Fibroblast of peridontal ligament (primary cell): ENCODE measurements around the gene GP1BB.
"Not testable (repeated sequence)": the region's sequence is repeated elsewhere in the genome, so short reads cannot be mapped to it uniquely, and the experiment has no call there.

Experiments
- DNase-seq: peaks from one replicate; pipeline ENCODE4 v3.0.0-alpha.2; 2010; ENCODE audit errors: extremely low read depth

The GP1BB gene

GRCh38 chr22:19714312-19715187, 8.8 kb upstream of the GP1BB start, which contains the start of gene SEPTIN5:
TSS of gene SEPTIN5 (plus strand) at chr22:19714503. CDS start at chr22:19714589, 86 bp downstream.
- DNase-seq: no peak

GRCh38 chr22:19715188-19715930, 8.0 kb upstream of the GP1BB start:
- DNase-seq: no peak

DNA sequence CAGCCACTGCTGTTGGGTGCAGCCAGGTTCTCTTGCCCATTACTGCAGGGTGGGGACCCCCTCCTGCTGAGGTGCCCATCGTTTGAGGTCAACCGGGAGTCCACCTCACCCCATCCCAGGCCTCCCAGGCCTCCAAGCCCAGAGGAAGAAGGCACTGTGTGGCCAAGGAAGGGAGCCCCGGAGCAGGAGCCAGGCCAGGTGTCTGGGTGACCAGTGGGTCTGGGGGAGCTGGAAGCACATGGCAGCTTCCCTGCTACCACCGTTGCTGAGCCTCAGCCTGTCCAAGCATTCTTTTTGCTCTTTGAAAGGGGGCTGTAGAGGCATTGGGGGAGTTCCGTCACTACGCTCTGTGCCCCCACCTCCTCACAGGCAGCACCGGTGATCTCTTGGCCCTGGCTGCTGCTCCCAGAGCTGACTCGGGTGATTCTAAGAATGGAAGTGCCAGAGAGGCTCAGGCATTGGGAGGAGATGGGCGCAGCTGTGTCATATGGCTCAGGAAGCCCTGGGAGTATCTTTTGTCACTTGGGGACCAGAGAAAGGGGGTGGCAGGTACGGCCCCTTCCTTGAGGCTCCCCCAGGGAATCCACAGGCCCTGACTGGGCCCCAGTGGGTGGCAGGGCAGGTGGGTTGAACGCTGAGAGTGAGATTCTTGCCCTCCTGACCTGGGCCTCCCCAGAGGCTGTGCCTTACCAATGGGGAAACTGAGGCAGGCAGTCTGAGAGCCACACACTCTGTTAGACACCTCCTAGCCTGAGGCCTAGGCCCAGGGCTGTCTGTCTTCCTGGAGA, 7.1 kb upstream of the GP1BB start:
- DNase-seq: no peak

- DNase-seq: no peak
Measured at GRCh38 chr22:19716829-19717105, 6.6 kb upstream of the GP1BB start.

- no peak for DNase-seq
Measured at GRCh38 chr22:19717181-19717580, 6.2 kb upstream of the GP1BB start.

DNA sequence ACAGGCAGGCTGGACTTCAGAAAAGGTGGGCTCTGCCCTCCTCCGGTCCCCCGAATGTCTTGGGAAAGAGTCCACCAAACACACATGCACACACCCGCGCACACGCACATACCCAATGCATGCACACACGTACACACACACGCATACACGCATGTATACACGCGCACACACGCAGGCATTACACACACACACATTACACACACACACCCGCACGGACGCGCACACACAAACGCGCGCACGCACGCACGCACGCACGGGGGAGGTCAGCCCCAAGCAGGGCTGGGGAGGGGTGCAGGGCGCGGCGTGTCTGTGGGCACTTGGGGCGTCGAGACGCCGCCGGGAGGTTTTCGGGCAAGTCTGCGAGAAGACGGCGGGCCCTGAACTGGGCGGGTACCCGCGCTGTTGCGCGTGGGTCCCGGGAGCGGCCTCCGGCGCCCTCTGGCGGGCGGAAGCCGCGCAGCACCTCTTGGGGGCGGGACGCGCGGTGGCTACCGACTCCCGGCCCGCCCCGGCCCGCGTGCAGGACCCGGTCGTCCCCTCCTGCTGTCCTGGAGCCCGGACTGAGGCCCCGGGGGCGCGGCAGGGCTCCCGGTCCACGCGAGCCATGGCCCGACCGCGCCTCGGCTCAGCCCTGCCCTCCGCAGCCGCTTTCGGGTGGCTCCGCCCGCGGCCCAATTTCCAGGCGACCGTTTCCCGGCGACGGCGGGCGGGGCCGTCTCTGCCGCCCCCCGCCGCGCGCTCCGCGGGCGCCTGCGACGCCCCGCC, 5.5 kb upstream of the GP1BB start:
- peak; percentile 53 for DNase-seq

DNA sequence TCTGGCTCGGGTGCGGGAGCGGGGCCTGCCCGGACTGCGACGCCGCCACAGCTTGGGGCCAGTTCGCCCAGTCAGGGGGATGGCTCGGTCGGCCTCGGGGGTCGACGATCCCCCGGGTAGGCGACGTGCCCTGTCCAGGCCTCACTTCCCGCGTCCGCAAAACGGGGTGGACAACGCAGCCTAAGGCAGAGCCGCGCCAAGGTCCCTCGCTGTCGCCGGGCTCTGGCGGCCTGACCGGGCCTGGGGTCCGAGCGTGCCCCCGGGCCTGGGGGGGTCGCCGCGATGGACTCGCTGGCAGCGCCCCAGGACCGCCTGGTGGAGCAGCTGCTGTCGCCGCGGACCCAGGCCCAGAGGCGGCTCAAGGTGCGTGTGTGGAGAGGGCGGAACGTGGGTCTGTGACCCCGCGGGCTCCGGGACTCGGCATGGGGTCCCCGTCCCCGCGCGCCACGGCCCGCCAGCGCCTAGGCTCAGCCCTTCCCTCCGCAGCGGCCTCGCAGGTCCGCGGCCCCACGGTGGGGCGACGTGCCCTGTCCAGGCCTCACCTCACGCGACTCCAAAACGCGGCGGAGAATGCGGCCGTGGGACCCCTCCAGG, 4.8 kb upstream of the GP1BB start:
- DNase-seq: no peak

- no peak for DNase-seq
Measured at GRCh38 chr22:19719050-19719482, 4.3 kb upstream of the GP1BB start.

- DNase-seq: no peak
Measured at GRCh38 chr22:19719488-19720021, 3.8 kb upstream of the GP1BB start.

DNA sequence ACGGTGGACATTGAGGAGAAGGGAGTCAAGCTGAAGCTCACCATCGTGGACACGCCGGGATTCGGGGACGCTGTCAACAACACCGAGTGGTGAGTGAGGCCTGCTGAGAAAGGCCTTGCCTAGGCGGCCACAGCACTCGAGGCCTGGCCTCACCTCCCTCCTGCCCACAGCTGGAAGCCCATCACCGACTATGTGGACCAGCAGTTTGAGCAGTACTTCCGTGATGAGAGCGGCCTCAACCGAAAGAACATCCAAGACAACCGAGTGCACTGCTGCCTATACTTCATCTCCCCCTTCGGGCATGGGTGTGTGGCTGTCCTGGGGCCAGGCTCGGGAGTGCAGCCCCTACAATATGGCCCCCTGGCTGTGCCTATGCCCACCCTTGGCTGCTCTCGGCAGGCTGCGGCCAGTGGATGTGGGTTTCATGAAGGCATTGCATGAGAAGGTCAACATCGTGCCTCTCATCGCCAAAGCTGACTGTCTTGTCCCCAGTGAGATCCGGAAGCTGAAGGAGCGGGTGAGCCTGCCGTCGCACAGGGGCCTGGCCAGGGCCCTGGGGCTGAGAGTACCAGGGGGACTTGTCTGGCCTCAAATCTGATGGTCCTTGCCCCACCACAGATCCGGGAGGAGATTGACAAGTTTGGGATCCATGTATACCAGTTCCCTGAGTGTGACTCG, 3.0 kb upstream of the GP1BB start:
- no peak for DNase-seq

GRCh38 chr22:19720999-19721329, 2.4 kb upstream of the GP1BB start:
- DNase-seq: no peak

GRCh38 chr22:19721330-19722177, 1.8 kb upstream of the GP1BB start:
- no peak for DNase-seq

- no peak for DNase-seq
Measured at GRCh38 chr22:19722178-19722981, 959 bp upstream of the GP1BB start.

- no peak for DNase-seq
Measured at GRCh38 chr22:19722982-19723231, 432 bp upstream of the GP1BB start.

DNA sequence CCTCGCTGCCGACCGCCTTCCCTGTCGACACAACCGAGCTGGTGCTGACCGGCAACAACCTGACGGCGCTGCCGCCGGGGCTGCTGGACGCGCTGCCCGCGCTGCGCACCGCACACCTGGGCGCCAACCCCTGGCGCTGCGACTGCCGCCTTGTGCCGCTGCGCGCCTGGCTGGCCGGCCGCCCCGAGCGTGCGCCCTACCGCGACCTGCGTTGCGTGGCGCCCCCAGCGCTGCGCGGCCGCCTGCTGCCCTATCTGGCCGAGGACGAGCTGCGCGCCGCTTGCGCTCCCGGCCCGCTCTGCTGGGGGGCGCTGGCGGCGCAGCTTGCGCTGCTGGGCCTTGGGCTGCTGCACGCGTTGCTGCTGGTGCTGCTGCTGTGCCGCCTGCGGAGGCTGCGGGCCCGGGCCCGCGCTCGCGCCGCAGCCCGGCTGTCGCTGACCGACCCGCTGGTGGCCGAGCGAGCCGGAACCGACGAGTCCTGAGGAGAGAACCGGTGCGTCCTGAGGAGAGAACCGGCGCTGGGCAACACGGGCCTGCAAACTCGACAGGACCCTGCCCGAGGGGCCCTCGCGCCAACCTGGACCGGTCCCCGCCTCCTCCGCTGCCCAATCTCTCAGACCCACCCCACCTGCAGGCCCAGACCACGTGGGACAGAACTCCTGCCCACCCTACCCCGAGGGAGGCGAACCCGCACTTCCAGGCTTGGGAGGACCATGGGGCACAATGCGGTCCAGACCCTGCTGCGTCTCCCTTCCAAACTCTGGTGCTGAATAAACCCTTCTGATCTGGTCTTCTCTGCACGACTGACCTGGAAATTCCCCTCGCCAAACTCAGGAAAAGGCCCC, 866 bp downstream of the GP1BB start:
- no peak for DNase-seq

- no peak for DNase-seq
Measured at GRCh38 chr22:19724927-19725661, 1.8 kb downstream of the GP1BB start.

DNA sequence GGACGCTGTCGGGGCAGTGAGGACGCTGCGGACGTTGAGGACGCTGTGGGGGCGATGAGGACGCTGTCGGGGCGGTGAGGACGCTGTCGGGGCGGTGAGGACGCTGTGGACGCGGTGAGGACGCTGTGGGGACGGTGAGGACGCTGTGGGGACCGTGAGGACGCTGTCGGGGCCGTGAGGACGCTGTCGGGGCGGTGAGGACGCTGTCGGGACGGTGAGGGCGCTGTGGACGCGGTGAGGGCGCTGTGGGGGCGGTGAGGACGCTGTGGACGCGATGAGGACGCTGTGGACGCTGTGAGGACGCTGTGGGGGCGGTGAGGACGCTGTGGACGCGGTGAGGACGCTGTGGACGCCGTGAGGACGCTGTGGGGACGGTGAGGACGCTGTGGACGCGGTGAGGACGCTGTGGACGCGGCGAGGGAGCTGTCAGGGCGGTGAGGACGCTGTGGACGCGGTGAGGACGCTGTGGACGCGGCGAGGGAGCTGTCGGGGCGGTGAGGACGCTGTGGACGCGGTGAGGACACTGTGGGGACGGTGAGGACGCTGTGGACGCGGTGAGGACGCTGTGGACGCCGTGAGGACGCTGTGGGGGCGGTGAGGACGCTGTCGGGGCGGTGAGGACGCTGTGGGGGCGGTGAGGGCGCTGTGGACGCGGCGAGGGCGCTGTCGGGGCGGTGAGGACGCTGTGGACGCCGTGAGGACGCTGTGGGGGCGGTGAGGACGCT, 2.9 kb downstream of the GP1BB start:
- DNase-seq: not testable (repeated sequence)
